ENCODE results near the gene NOM1.
"Not testable (repeated sequence)": the region's sequence is repeated elsewhere in the genome, so short reads cannot be mapped to it uniquely, and the experiment has no call there.

The NOM1 gene

DNA sequence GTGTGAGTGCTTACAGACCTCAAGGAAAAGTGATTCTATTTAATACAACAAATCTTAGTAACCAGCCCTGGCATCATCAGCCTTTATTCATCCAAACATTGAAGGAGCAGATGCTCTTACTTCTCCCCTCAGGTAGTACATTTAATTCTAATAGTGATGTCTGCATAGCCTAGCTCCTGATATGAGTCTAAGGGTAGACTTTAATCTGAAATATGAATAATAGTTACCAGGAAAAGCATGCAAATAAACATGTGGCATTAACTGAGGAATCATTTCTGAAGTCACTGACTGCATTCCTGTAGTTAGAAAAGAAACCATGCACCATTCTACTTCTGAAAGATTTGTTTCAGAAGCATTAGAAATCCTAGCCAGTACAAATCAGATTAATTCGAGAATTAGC, 30.9 kb upstream of the NOM1 start:
- TF ChIP-seq ARNT (IDR thresholded peaks at IDR 0.05) = no peak
- TF ChIP-seq ELF4 (IDR thresholded peaks at IDR 0.05) = no peak
- no peak for TF ChIP-seq SP1 (IDR thresholded peaks at IDR 0.05)
- no peak for TF ChIP-seq CTBP1 (IDR thresholded peaks at IDR 0.05; ENCODE audit: borderline replicate concordance)
- TF ChIP-seq FOXK2 (IDR thresholded peaks at IDR 0.05) = no peak
- TF ChIP-seq LEF1 (IDR thresholded peaks at IDR 0.05; ENCODE audit: borderline replicate concordance) = no peak
- TF ChIP-seq BHLHE40 (IDR thresholded peaks at IDR 0.05; ENCODE audit: borderline replicate concordance) = no peak
- TF ChIP-seq ZNF384 (IDR thresholded peaks at IDR 0.05) = no peak
- TF ChIP-seq FOXM1 (IDR thresholded peaks at IDR 0.05; ENCODE audit: borderline replicate concordance) = no peak
- TF ChIP-seq, protein P1, sequence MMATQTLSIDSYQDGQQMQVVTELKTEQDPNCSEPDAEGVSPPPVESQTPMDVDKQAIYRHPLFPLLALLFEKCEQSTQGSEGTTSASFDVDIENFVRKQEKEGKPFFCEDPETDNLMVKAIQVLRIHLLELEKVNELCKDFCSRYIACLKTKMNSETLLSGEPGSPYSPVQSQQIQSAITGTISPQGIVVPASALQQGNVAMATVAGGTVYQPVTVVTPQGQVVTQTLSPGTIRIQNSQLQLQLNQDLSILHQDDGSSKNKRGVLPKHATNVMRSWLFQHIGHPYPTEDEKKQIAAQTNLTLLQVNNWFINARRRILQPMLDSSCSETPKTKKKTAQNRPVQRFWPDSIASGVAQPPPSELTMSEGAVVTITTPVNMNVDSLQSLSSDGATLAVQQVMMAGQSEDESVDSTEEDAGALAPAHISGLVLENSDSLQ (IDR thresholded peaks at IDR 0.05) = no peak
- TF ChIP-seq TARDBP (IDR thresholded peaks at IDR 0.05) = no peak
- TF ChIP-seq HDGF (IDR thresholded peaks at IDR 0.05; ENCODE audit: borderline replicate concordance) = no peak
- TF ChIP-seq L3MBTL2 (conservative IDR thresholded peaks at IDR 0.05) = no peak
- TF ChIP-seq FOXA1 (IDR thresholded peaks at IDR 0.05) = no peak
- TF ChIP-seq NFRKB (IDR thresholded peaks at IDR 0.05) = no peak
- TF ChIP-seq SUZ12 (IDR thresholded peaks at IDR 0.05) = no peak
- no peak for DNase-seq (ENCODE audit: extremely low spot score)
- ChIA-PET POLR2A (no interaction called here), CTCF (no interaction called here)

DNA sequence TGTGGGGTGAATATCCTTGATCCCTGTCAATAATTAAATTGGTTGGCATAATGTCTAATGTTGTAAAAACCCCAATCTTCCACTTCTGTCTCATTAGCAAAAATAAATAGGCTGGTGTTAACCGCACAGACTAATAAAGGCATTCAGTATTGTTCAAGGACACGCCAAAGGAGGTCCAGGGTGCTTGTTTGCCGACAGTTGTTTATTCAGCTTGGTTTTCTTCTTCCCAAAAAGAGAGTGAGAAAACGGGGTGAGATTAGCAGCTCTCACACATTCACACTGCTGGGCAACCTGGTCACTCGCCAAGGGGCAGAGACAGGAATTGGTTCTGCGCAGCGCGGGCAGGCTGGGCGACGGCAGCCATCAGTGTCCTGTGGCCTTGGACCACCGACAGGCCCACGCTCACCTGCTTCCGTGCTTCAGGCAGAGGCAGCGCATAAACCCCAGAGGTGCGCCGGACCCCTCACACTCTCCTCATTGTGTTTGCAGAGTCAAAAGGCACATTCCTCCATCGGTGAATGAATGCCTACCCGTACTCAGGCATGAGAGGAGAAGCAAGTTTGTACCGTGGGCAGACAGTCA, 30.3 kb upstream of the NOM1 start:
- ChIA-PET CTCF (no interaction called here), POLR2A (no interaction called here)
- TF ChIP-seq SUZ12 (IDR thresholded peaks at IDR 0.05) (no peak), CTBP1 (IDR thresholded peaks at IDR 0.05; ENCODE audit: borderline replicate concordance) (no peak), HDGF (IDR thresholded peaks at IDR 0.05; ENCODE audit: borderline replicate concordance) (no peak), L3MBTL2 (conservative IDR thresholded peaks at IDR 0.05) (no peak)
- DNase-seq (ENCODE audit: extremely low spot score) = no peak

DNA sequence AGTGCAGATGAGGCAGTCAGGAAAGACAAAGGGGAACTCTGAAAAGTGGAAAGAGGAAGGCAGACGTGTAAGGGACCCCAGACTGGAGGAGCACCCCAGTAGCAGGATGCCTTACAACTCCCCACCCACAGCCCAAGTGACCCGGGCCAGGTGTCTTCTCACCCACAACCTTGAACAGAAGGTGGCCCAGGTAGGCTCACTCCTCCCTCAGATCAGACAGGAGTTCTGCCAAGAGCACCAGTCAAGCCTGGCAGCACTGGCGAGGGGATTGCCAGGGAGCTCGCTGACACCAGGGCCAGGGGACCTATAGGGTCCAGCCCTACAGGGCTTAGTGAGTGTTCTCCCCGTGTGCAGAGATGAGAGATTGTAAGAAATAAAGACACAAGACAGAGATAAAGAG, 29.4 kb upstream of the NOM1 start:
- ChIA-PET CTCF (no interaction called here), POLR2A (no interaction called here)
- TF ChIP-seq LEF1 (IDR thresholded peaks at IDR 0.05; ENCODE audit: borderline replicate concordance) = no peak

DNA sequence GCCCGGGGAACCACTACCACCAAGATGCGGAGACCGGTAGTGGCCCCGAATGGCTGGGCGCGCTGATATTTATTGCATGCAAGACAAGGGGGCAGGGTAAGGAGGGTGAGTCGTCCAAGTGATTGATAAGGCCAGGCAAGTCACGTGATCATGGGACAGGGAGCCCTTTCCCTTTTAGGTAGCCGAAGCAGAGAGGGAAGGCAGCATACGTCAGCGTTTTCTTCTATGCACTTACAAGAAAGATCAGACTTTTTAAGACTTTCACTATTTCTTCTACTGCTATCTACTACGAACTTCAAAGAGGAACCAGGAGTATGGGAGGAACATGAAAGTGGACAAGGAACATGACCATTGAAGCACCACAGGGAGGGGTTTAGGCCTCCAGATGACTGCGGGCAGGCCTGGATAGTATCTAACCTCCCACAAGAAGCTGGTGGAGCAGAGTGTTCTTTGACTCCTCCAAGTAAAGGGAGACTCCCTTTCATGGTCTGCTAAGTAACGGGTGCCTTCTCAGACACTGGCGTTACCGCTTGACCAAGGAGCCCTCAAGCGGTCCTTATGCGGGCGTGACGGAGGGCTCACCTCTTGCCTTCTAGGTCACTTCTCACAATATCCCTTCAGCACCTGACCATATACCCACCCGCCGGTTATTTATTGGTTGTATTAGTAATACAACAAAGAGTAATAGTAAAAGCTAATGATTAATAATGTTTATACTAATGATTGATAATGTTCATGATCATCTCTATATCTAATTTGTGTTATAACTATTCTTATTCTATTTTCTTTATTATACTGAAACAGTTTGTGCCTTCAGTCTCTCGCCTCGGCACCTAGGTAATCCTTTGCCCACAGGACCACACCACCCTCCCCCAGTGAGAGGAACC, 28.8 kb upstream of the NOM1 start:
- DNase-seq (ENCODE audit: extremely low spot score); CTCF ChIA-PET; POLR2A ChIA-PET: not testable (repeated sequence)

More for the DNA sequence above, 29.4 kb upstream of the NOM1 start:
- DNase-seq (ENCODE audit: extremely low spot score) = no peak

DNA sequence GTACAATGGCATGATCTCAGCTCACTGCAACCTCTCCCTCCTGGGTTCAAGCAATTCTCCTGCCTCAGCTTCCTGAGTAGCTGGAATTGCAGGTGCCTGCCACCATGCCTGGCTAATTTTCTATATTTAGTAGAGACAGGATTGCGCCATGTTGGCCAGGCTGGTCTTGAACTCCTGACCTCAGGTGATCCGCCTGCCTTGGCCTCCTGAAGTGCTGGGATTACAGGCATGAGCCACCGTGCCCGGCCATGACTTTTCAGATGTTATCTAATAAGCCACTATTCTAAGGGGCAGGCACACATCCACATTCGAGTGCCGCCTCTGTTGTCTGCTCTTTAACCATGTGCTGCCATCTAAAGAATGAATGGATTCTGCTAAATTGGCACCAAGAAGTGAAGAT, 27.2 kb upstream of the NOM1 start:
- CTCF ChIA-PET = interaction anchor here (0.6 kb wide), 1 partner anchor 497 kb away, joined by 8 read pairs; no protein-coding TSS in a partner anchor
- DNase-seq (ENCODE audit: extremely low spot score); POLR2A ChIA-PET: not testable (repeated sequence)

DNA sequence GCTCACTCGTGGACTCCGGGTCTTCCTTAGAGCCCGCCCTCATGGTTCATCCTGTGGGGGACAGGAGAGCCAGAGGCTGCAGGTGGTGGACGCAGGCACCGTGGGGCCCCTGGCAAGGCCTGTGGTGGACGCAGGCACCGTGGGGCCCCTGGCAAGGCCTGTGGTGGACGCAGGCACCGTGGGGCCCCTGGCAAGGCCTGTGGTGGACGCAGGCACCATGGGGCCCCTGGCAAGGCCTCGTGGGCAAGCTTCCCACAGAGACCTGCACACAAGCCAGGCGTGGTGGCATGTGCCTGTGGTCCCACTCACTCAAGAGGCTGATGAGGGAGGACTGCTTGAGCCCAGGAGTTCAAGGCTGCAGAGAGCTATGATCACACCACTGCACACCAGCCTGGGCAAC, 23.7 kb upstream of the NOM1 start:
- DNase-seq (ENCODE audit: extremely low spot score); CTCF ChIA-PET: not testable (repeated sequence)
- POLR2A ChIA-PET = interaction anchor here (2.1 to 3.1 kb wide), 2 partner anchors 24 to 32 kb away, joined by 11 to 15 read pairs; partner anchors contain the start of genes LMBR1 and NOM1

DNA sequence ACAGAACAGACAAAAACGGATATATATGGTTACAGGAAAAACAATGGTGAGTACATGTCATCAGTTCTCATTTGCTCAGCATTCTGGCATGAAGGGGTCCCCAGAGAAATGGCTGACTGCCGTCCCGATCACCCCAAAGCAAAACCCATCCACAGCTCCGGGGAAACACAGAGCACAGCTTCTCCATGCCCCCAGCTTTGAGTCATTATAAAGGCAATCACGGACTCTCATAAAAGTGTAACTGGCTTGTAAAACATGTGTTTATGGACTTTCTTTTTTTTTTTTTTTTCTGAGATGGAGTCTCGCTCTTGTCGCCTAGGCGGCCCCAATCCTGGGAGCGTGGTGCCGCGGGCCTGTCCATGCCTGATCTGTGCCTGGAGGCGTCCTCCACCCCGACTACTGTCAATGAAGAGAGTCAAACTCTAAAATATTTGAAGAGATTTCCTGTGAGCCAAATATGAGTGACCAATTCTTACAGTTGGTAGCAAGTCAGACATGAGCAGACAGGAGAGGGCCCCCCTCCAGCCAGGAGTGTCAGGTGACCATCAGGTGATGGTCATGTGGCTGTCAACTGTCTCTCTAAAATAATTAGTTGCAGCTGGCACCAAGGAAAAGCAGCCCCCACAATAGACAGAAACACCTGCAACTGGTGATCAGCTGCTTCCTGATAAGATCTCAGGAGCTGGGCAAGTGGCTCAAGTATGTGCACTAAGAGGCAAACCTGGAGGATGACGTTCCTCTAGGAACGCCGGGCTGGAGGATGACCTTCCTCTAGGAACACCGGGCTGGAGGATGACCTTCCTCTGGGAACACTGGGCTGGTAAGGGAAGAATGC, 21.7 kb upstream of the NOM1 start:
- ChIA-PET CTCF (interaction anchor here (1.0 kb wide), 1 partner anchor 22 kb away, joined by 5 read pairs; the partner anchor contains the start of gene NOM1), POLR2A (interaction anchor here (2.1 to 3.1 kb wide), 2 partner anchors 22 to 34 kb away, joined by 11 to 15 read pairs; partner anchors contain the start of genes LMBR1 and NOM1)
- no peak for DNase-seq (ENCODE audit: extremely low spot score)
- peak; percentile 54; the same call in 1 of the 2 replicates for TF ChIP-seq L3MBTL2 (conservative IDR thresholded peaks at IDR 0.05)
- peak; percentile 96 for TF ChIP-seq ZNF384 (IDR thresholded peaks at IDR 0.05)
- no peak for TF ChIP-seq SP1 (IDR thresholded peaks at IDR 0.05)
- TF ChIP-seq, protein P1 (IDR thresholded peaks at IDR 0.05) = no peak

DNA sequence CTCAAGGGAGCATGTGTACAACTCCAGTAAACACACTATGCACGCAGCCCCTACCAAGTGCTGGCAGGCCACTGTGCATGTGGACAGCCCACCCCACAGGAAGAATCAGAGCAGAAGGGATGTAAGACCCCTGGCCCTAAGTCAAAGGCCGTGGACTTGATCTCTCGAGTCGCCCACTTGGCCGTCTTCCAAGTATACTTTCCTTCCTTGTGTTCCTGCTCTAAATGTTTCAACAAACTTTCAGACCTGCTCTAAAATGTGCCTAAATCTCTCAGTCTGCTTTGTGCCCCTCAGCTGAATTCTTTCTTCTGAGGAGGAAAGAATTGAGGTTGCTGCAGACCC, 21.1 kb upstream of the NOM1 start:
- CTCF ChIA-PET = no interaction called here
- TF ChIP-seq ZNF384 (IDR thresholded peaks at IDR 0.05) (no peak), BHLHE40 (IDR thresholded peaks at IDR 0.05; ENCODE audit: borderline replicate concordance) (no peak), SP1 (IDR thresholded peaks at IDR 0.05) (no peak), LEF1 (IDR thresholded peaks at IDR 0.05; ENCODE audit: borderline replicate concordance) (no peak), SUZ12 (IDR thresholded peaks at IDR 0.05) (no peak), FOXK2 (IDR thresholded peaks at IDR 0.05) (no peak), FOXM1 (IDR thresholded peaks at IDR 0.05; ENCODE audit: borderline replicate concordance) (no peak), ARNT (IDR thresholded peaks at IDR 0.05) (no peak), ELF4 (IDR thresholded peaks at IDR 0.05) (no peak), FOXA1 (IDR thresholded peaks at IDR 0.05) (no peak), L3MBTL2 (conservative IDR thresholded peaks at IDR 0.05) (no peak), HDGF (IDR thresholded peaks at IDR 0.05; ENCODE audit: borderline replicate concordance) (no peak), CTBP1 (IDR thresholded peaks at IDR 0.05; ENCODE audit: borderline replicate concordance) (no peak)
- TF ChIP-seq, protein P1 (IDR thresholded peaks at IDR 0.05) = no peak
- DNase-seq (ENCODE audit: extremely low spot score) = no peak
- POLR2A ChIA-PET = interaction anchor here (3.1 kb wide), 1 partner anchor 35 kb away, joined by 15 read pairs; the partner anchor contains the start of gene LMBR1

Measured in HEK293T (cell line).